Heart left ventricle (tissue), 16 donors: ENCODE measurements around the gene SULF2. TPM values are rescaled to one million over a fixed set of nuclear protein-coding genes. Genes with fewer than 3 reads are reported as not detected.
A peak's percentile ranks its signal among the peaks of the same experiment; 100 is the strongest.

ENCODE experiments used
- ATAC-seq, 4 donors: fragments of 200-7000 bp; cut with Tn5 transposase; one replicate each; pipeline ENCODE4 v1.9.1; 2020 to 2022; ENCODE audit warnings: moderate library complexity in 4 of 4, mild to moderate bottlenecking in 3 of 4, moderate number of reproducible peaks in 1 of 4
- DNase-seq, 5 donors: peaks; one replicate each; pipeline ENCODE4 v3.0.0-alpha.2; 2020
- H3K27ac ChIP-seq, 12 donors: fragments of 200-600 bp; sonication (generic) in 4 of 12; one replicate each; pipeline versions ENCODE4 v1.5.0 to v1.8.0; 2016 to 2022; ENCODE audit warnings: mild to moderate bottlenecking in 2 of 12
- H3K27me3 ChIP-seq, 9 donors: fragments of 200-600 bp; sonication (generic) in 2 of 9; one replicate each; pipeline versions ENCODE4 v1.5.1 to v1.8.0; 2016 to 2022; ENCODE audit warnings: mild to moderate bottlenecking in 3 of 9
- H3K36me3 ChIP-seq, 9 donors: fragments of 200-600 bp; sonication (generic) in 2 of 9; one replicate each; pipeline versions ENCODE4 v1.5.0 to v1.8.0; 2018 to 2022; ENCODE audit warnings: mild to moderate bottlenecking in 2 of 9
- H3K4me1 ChIP-seq, 12 donors: fragments of 200-600 bp; sonication (generic) in 4 of 12; one replicate each; pipeline versions ENCODE4 v1.5.0 to v1.8.0; 2016 to 2022; ENCODE audit warnings: mild to moderate bottlenecking in 3 of 12
- H3K4me3 ChIP-seq, 12 donors: fragments of 200-600 bp; sonication (generic) in 4 of 12; one replicate each; pipeline versions ENCODE4 v1.5.0 to v1.8.0; 2017 to 2022; ENCODE audit warnings: mild to moderate bottlenecking in 9 of 12, moderate library complexity in 4 of 12
- H3K9me3 ChIP-seq, 12 donors: fragments of 200-600 bp; sonication (generic) in 4 of 12; one replicate each; pipeline versions ENCODE4 v1.5.0 to v1.8.0; 2016 to 2022; ENCODE audit warnings: mild to moderate bottlenecking in 1 of 12
- CTCF ChIP-seq, 12 donors: fragments of 200-600 bp; sonication (generic) in 4 of 12; IDR thresholded peaks; one replicate each; pipeline versions ENCODE4 v1.5.0 to v1.8.0; 2018 to 2022; ENCODE audit warnings: antibody characterized with exemption in 12 of 12, mild to moderate bottlenecking in 5 of 12
- POLR2A ChIP-seq, 2 donors: fragments of 450-650 bp; IDR thresholded peaks; one replicate each; pipeline ENCODE4 v1.6.1; 2017; ENCODE audit warnings: antibody characterized with exemption in 2 of 2, mild to moderate bottlenecking in 2 of 2, moderate library complexity in 2 of 2
- WGBS, 4 donors: extraction: QIAGEN DNeasy Blood & Tissue Kit in 2 of 4; methylation state at CpG; one replicate each; pipeline versions ENCODE4 v1.1.5 to v1.1.7; 2013 to 2018; 5-methylcytosine and 5-hydroxymethylcytosine counted together
- intact Hi-C, 10 donors: fragments of 100-400 bp; cut with DNase I; formaldehyde crosslinking; loops; one replicate each; pipeline versions ENCODE4 v1.11.1 to v1.14.2; 2022
- polyA plus RNA-seq, 2 donors: library from polyadenylated mRNA; stranded (reverse); fragments of 200-250 nt; gene quantifications; one replicate each; pipeline ENCODE4 v1.2.3, GENCODE V29; 2013
- total RNA-seq, 9 donors: library from RNA; depleted of rRNA in 2 of 9; stranded (reverse); fragments of >200 nt in 2 of 9; fragmentation: NEBNext Ultra II Directional in 3 of 9; extraction: Animal tissue kit (Norgen Biotek cat#: 25700) in 3 of 9; gene quantifications; one replicate each; pipeline versions ENCODE4 v1.1.0 to v1.2.4, GENCODE V29; 2016 to 2023
- donor health status: ischemic (EF 13 %, LVEDD 7.1; RV severe dilation, severe dysfunction).
- donor health status: healthy with polysubstance abuse.
- donor health status: DM: no; HTN: yes; CAD: no.
- donor health status: DM: no; HTN: no; CAD: no.
- donor health status: ischemic (EF 25% LVEDD 6.9; RV normal size, moderate dysfunction).
- donor health status: ischemic (EF 25% LVEDD 5.7; RV mildly dilated, moderate dysfunction).
- donor health status: healthy.
- donor health status: DM: yes; HTN: yes; CAD: no.
- donor health status: ischemic (EF 35%, LVEDD 5.7; RV mildly dilated, moderate dysfunction).
- donor health status: nonischemic (EF 11% LVEDD 7.7; RV severe dilation, severe dysfunction).
- donor health status: DM: yes; HTN: yes; CAD: no.
- donor health status: PGD.
- donor health status: ischemic (EF 29% LVEDD 5.4; RV normal size, mild dysfunction).
- donor health status: nonischemic (EF 23%, LVEDD 6.1; RV moderate dilation, normal function).

SULF2 gene
- total and polyA plus RNA-seq, 11 donors = 16.7 to 51.5 (median 28.5) TPM

GRCh38 chr20:47665221-47665991 lies 119.9 kb downstream of the SULF2 start:
- no peak for TF ChIP-seq CTCF (IDR thresholded peaks at IDR 0.05)
- no peak for TF ChIP-seq POLR2A (IDR thresholded peaks at IDR 0.05)
- 91 to 94% (median 92%) methylated on average over 20 to 27 of the region's 27 CpGs for WGBS, 4 donors
- H3K27ac ChIP-seq = no peak overlapping the region

GRCh38 chr20:47664744-47665143 lies 120.5 kb downstream of the SULF2 start:
- peaks cover 0 to 51% (median 23%) of the 10 kb centered on the region in 9 donors for H3K36me3 ChIP-seq
- TF ChIP-seq POLR2A (IDR thresholded peaks at IDR 0.05) (no peak), CTCF (IDR thresholded peaks at IDR 0.05) (no peak)
- WGBS, 4 donors = 91 to 96% (median 92%) methylated on average over 12 of the region's 12 CpGs
- DNase-seq = no peak
- H3K4me1 ChIP-seq = peaks cover 0 to 19% (median 9%) of the 10 kb centered on the region in 12 donors
- H3K4me3 ChIP-seq = no peak overlapping the region
- H3K27me3 ChIP-seq = no peaks in the 10 kb centered on the region
- no peak overlapping the region for H3K27ac ChIP-seq
- ATAC-seq = no peak
- no peaks in the 10 kb centered on the region for H3K9me3 ChIP-seq
- intact Hi-C loops = loop anchor here in 7 of 10 donors (2.0 to 5.0 kb wide), 3 partner anchors 123 to 958 kb away; partner anchors contain the start of gene SULF2 (in 3 of the 7)

More at GRCh38 chr20:47665221-47665991, 119.9 kb downstream of the SULF2 start:
- intact Hi-C loops = loop anchor here in 3 of 10 donors (2.0 to 5.0 kb wide), 2 partner anchors 122 to 955 kb away; partner anchors contain the start of gene SULF2 (in 1 of the 3)
- ATAC-seq (no peak), DNase-seq (no peak)
- H3K4me1 ChIP-seq = peaks cover 0 to 19% (median 8%) of the 10 kb centered on the region in 12 donors
- H3K36me3 ChIP-seq = peaks cover 0 to 48% (median 21%) of the 10 kb centered on the region in 9 donors
- H3K9me3 ChIP-seq = no peaks in the 10 kb centered on the region
- no peaks in the 10 kb centered on the region for H3K27me3 ChIP-seq
- no peak overlapping the region for H3K4me3 ChIP-seq

- ATAC-seq (peak in 2 of 4 donors; percentile 2 to 6), DNase-seq (no peak)
- WGBS, 4 donors = 93 to 97% (median 95%) methylated on average over 2 of the region's 2 CpGs
- Histone ChIP-seq H3K27me3 (no peaks in the 10 kb centered on the region), H3K4me1 (peaks cover 0 to 19% (median 9%) of the 10 kb centered on the region in 12 donors), H3K9me3 (no peaks in the 10 kb centered on the region), H3K4me3 (no peak overlapping the region), H3K27ac (no peak overlapping the region), H3K36me3 (peaks cover 0 to 54% (median 30%) of the 10 kb centered on the region in 9 donors)
- intact Hi-C loops = loop anchor here in 6 of 10 donors (2.0 to 5.0 kb wide), 3 partner anchors 123 to 958 kb away; partner anchors contain the start of gene SULF2 (in 2 of the 6)
- no peak for TF ChIP-seq POLR2A (IDR thresholded peaks at IDR 0.05)
- peak in 2 of 12 donors; percentile 3 to 43 for TF ChIP-seq CTCF (IDR thresholded peaks at IDR 0.05)
Measured at GRCh38 chr20:47664068-47664437, 121.2 kb downstream of the SULF2 start.
